ENCODE measurements around the gene CATSPERD.

GRCh38 chr19:5821521-5822180 is 101.2 kb downstream of the CATSPERD start:
- TF ChIP-seq CTCF (IDR thresholded peaks at IDR 0.05) (no peak), POLR2A (IDR thresholded peaks at IDR 0.05) (no peak)
